WTC11 (cell line): Measurements from ENCODE around the gene PXK. TPM values are rescaled to one million over a fixed set of nuclear protein-coding genes. Genes with fewer than 3 reads are reported as not detected.

ENCODE experiments used
- ATAC-seq: fragments of 200-7000 bp; cut with Tn5 transposase; 2 replicates; pipeline ENCODE4 v1.10.0; 2021; ENCODE audit warnings: mild to moderate bottlenecking, moderate library complexity
- CTCF ChIA-PET: fragments of 300-600 bp; sonication (Branson Sonifier 250); formaldehyde crosslinking; loops from one replicate; lab custom pipeline; 2021; ENCODE audit warnings: antibody characterized with exemption; lab: Charles Lee
- POLR2A ChIA-PET: fragments of 350-600 bp; sonication (Branson Sonifier 250); formaldehyde crosslinking; loops from one replicate; lab custom pipeline; 2021; ENCODE audit warnings: antibody characterized with exemption; lab: Charles Lee
- DNase-seq: peaks from one replicate; pipeline ENCODE4 v3.0.0; 2021; ENCODE audit warnings: low spot score
- H3K27ac Mint-ChIP-seq: 2 replicates; pipeline ENCODE4 v1.8.0; 2021; ENCODE audit warnings: mixed read lengths
- H3K27me3 Mint-ChIP-seq: 2 replicates; pipeline ENCODE4 v1.8.0; 2021; ENCODE audit warnings: low read depth, mild to moderate bottlenecking, moderate library complexity, mixed read lengths
- H3K36me3 Mint-ChIP-seq: 2 replicates; pipeline ENCODE4 v1.8.0; 2021; ENCODE audit warnings: mixed read lengths
- H3K4me1 Mint-ChIP-seq: 2 replicates; pipeline ENCODE4 v1.8.0; 2022; ENCODE audit warnings: mixed read lengths
- H3K4me3 Mint-ChIP-seq: 2 replicates; pipeline ENCODE4 v1.8.0; 2021; ENCODE audit warnings: mild to moderate bottlenecking, moderate library complexity, mixed read lengths
- H3K9me3 Mint-ChIP-seq: 2 replicates; pipeline ENCODE4 v1.8.0; 2021; ENCODE audit warnings: mixed read lengths
- CBFB ChIP-seq: sonication (generic); formaldehyde crosslinking; IDR thresholded peaks from 2 replicates; pipeline ENCODE4 v1.8.1; 2022; ENCODE audit warnings: mild to moderate bottlenecking, low read depth, missing genetic modification reagents
- CREB1 ChIP-seq: sonication (generic); formaldehyde crosslinking; IDR thresholded peaks from 2 replicates; pipeline ENCODE4 v1.8.0; 2023; ENCODE audit warnings: mild to moderate bottlenecking, missing genetic modification reagents
- CREM ChIP-seq: sonication (generic); formaldehyde crosslinking; IDR thresholded peaks from 2 replicates; pipeline ENCODE4 v1.8.1; 2022; ENCODE audit warnings: mild to moderate bottlenecking, missing genetic modification reagents, moderate library complexity
- GABPB1 ChIP-seq: sonication (generic); formaldehyde crosslinking; IDR thresholded peaks from 2 replicates; pipeline ENCODE4 v1.8.1; 2023; ENCODE audit warnings: mild to moderate bottlenecking, missing genetic modification reagents
- GTF2I ChIP-seq: fragments of 250-450 bp; sonication (Bioruptor Pico); conservative IDR thresholded peaks from 2 replicates; pipeline ENCODE4 v1.4.0; 2021; ENCODE audit warnings: mild to moderate bottlenecking
- JUN ChIP-seq: sonication (generic); formaldehyde crosslinking; IDR thresholded peaks from 2 replicates; pipeline ENCODE4 v1.8.0; 2023; ENCODE audit warnings: mild to moderate bottlenecking, missing genetic modification reagents
- KAT7 ChIP-seq: sonication (generic); formaldehyde crosslinking; IDR thresholded peaks from 2 replicates; pipeline ENCODE4 v1.8.1; 2023; ENCODE audit warnings: missing genetic modification reagents, mild to moderate bottlenecking, borderline replicate concordance
- MYBL2 ChIP-seq: sonication (generic); formaldehyde crosslinking; IDR thresholded peaks from 2 replicates; pipeline ENCODE4 v1.8.1; 2023; ENCODE audit warnings: mild to moderate bottlenecking, moderate library complexity, missing genetic modification reagents
- NFYB ChIP-seq: sonication (generic); formaldehyde crosslinking; conservative IDR thresholded peaks from 2 replicates; pipeline ENCODE4 v1.8.0; 2022; ENCODE audit warnings: low read depth, missing genetic modification reagents
- NR2C2 ChIP-seq: sonication (generic); formaldehyde crosslinking; IDR thresholded peaks from 2 replicates; pipeline ENCODE4 v1.8.0; 2022; ENCODE audit warnings: mild to moderate bottlenecking, missing genetic modification reagents
- PRRX2 ChIP-seq: fragments of 250-450 bp; sonication (Bioruptor Pico); IDR thresholded peaks from 2 replicates; pipeline ENCODE4 v1.8.0; 2021; ENCODE audit warnings: mild to moderate bottlenecking
- RELA ChIP-seq: sonication (generic); formaldehyde crosslinking; IDR thresholded peaks from 2 replicates; pipeline ENCODE4 v1.8.1; 2022; ENCODE audit warnings: missing genetic modification reagents, mild to moderate bottlenecking, borderline replicate concordance
- RORB ChIP-seq: fragments of 250-450 bp; sonication (Bioruptor Pico); IDR thresholded peaks from 2 replicates; pipeline ENCODE4 v1.9.0; 2021; ENCODE audit warnings: mild to moderate bottlenecking
- TCF7 ChIP-seq: sonication (generic); formaldehyde crosslinking; IDR thresholded peaks from 2 replicates; pipeline ENCODE4 v1.8.0; 2022; ENCODE audit warnings: mild to moderate bottlenecking, low read depth, missing genetic modification reagents, moderate library complexity
- USF2 ChIP-seq: sonication (generic); formaldehyde crosslinking; IDR thresholded peaks from 2 replicates; pipeline ENCODE4 v1.8.1; 2023; ENCODE audit warnings: mild to moderate bottlenecking, missing genetic modification reagents, moderate library complexity
- ZNF281 ChIP-seq: sonication (generic); formaldehyde crosslinking; IDR thresholded peaks from 2 replicates; pipeline ENCODE4 v1.8.0; 2023; ENCODE audit warnings: mild to moderate bottlenecking, missing genetic modification reagents
- ZNF423 ChIP-seq: fragments of 250-450 bp; sonication (Bioruptor Pico); IDR thresholded peaks from 2 replicates; pipeline ENCODE4 v2.1.2; 2022; ENCODE audit warnings: mild to moderate bottlenecking, moderate library complexity
- total RNA-seq: library from RNA; stranded (reverse); gene quantifications from 3 replicates; pipeline ENCODE4 v1.2.3, GENCODE V29; 2021
- TF ChIP-seq, protein P1 (sequence below): fragments of 250-450 bp; sonication (Bioruptor Pico); IDR thresholded peaks from 2 replicates; pipeline ENCODE4 v1.9.0; 2021; ENCODE audit warnings: mild to moderate bottlenecking, borderline replicate concordance
- TF ChIP-seq, protein P2 (sequence below): fragments of 250-450 bp; sonication (Bioruptor Pico); IDR thresholded peaks from 2 replicates; pipeline ENCODE4 v1.9.0; 2021; ENCODE audit warnings: mild to moderate bottlenecking

Gene PXK
- total RNA-seq, 1 experiment from 2014 or later, result 9.4 TPM

GRCh38 chr3:58474967-58475578 lies 142.4 kb downstream of the PXK start:
- H3K27ac Mint-ChIP-seq, result no peak overlapping the region
- H3K4me1 Mint-ChIP-seq, result peaks cover 29% of the 10 kb centered on the region
- CTCF ChIA-PET, result interaction anchor here (1.2 kb wide), 1 partner anchor 52 kb away, joined by 4 read pairs; no protein-coding TSS in a partner anchor
- ATAC-seq, result no peak
- no peak overlapping the region for H3K4me3 Mint-ChIP-seq
- no peak for TF ChIP-seq RELA (CRISPR knock-in tag)
- no peak for TF ChIP-seq KAT7 (CRISPR knock-in tag)
- no peak for TF ChIP-seq MYBL2
- no peak for TF ChIP-seq CREB1 (CRISPR knock-in tag)
- no peak for TF ChIP-seq USF2
- no peak for TF ChIP-seq NR2C2 (CRISPR knock-in tag)
- TF ChIP-seq ZNF281 (CRISPR knock-in tag), result no peak
- TF ChIP-seq, protein P1, sequence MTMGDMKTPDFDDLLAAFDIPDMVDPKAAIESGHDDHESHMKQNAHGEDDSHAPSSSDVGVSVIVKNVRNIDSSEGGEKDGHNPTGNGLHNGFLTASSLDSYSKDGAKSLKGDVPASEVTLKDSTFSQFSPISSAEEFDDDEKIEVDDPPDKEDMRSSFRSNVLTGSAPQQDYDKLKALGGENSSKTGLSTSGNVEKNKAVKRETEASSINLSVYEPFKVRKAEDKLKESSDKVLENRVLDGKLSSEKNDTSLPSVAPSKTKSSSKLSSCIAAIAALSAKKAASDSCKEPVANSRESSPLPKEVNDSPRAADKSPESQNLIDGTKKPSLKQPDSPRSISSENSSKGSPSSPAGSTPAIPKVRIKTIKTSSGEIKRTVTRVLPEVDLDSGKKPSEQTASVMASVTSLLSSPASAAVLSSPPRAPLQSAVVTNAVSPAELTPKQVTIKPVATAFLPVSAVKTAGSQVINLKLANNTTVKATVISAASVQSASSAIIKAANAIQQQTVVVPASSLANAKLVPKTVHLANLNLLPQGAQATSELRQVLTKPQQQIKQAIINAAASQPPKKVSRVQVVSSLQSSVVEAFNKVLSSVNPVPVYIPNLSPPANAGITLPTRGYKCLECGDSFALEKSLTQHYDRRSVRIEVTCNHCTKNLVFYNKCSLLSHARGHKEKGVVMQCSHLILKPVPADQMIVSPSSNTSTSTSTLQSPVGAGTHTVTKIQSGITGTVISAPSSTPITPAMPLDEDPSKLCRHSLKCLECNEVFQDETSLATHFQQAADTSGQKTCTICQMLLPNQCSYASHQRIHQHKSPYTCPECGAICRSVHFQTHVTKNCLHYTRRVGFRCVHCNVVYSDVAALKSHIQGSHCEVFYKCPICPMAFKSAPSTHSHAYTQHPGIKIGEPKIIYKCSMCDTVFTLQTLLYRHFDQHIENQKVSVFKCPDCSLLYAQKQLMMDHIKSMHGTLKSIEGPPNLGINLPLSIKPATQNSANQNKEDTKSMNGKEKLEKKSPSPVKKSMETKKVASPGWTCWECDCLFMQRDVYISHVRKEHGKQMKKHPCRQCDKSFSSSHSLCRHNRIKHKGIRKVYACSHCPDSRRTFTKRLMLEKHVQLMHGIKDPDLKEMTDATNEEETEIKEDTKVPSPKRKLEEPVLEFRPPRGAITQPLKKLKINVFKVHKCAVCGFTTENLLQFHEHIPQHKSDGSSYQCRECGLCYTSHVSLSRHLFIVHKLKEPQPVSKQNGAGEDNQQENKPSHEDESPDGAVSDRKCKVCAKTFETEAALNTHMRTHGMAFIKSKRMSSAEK, result no peak
- TF ChIP-seq CREM (CRISPR knock-in tag), result no peak
- no peak for TF ChIP-seq PRRX2 (CRISPR knock-in tag)
- no peak for TF ChIP-seq CBFB
- TF ChIP-seq NFYB (CRISPR knock-in tag), result no peak
- no peak for TF ChIP-seq GABPB1 (CRISPR knock-in tag)
- TF ChIP-seq ZNF423, result no peak
- TF ChIP-seq TCF7, result no peak
- TF ChIP-seq, protein P2, sequence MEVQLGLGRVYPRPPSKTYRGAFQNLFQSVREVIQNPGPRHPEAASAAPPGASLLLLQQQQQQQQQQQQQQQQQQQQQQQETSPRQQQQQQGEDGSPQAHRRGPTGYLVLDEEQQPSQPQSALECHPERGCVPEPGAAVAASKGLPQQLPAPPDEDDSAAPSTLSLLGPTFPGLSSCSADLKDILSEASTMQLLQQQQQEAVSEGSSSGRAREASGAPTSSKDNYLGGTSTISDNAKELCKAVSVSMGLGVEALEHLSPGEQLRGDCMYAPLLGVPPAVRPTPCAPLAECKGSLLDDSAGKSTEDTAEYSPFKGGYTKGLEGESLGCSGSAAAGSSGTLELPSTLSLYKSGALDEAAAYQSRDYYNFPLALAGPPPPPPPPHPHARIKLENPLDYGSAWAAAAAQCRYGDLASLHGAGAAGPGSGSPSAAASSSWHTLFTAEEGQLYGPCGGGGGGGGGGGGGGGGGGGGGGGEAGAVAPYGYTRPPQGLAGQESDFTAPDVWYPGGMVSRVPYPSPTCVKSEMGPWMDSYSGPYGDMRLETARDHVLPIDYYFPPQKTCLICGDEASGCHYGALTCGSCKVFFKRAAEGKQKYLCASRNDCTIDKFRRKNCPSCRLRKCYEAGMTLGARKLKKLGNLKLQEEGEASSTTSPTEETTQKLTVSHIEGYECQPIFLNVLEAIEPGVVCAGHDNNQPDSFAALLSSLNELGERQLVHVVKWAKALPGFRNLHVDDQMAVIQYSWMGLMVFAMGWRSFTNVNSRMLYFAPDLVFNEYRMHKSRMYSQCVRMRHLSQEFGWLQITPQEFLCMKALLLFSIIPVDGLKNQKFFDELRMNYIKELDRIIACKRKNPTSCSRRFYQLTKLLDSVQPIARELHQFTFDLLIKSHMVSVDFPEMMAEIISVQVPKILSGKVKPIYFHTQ, result no peak
- TF ChIP-seq GTF2I (CRISPR knock-in tag), result no peak
- TF ChIP-seq RORB (CRISPR knock-in tag), result no peak
- no peak for TF ChIP-seq JUN
- TF ChIP-seq, all 79 proteins: peak for 0
- DNase-seq, result no peak
- POLR2A ChIA-PET, result no interaction called here
- Mint-ChIP-seq H3K36me3 (no peaks in the 10 kb centered on the region), H3K27me3 (no peaks in the 10 kb centered on the region), H3K9me3 (no peaks in the 10 kb centered on the region; the same call in 1 of the 2 replicates)

Other genes with a start within 250 kb of the PXK start
- not detected in 3 replicates for gene DNASE1L3, start 121.9 kb upstream of the PXK start, total RNA-seq
- 5.4 to 6.5 TPM (median 6.3 TPM) in 3 replicates for gene ABHD6, start 95.1 kb upstream of the PXK start, total RNA-seq
- gene RPP14, start 26.6 kb upstream of the PXK start, total RNA-seq, result 16.7 to 17.9 TPM (median 17.0 TPM) in 3 replicates
- 9.9 to 14.5 TPM (median 11.4 TPM) in 3 replicates for gene HTD2, start 26.4 kb upstream of the PXK start, total RNA-seq
- 121 to 131 TPM (median 123 TPM) in 3 replicates for gene PDHB, start 100.9 kb downstream of the PXK start, total RNA-seq
- 15.2 to 16.4 TPM (median 15.5 TPM) in 3 replicates for gene KCTD6, start 159.2 kb downstream of the PXK start, total RNA-seq
- 1.1 to 1.8 TPM (median 1.1 TPM) in 3 replicates for gene ACOX2, start 204.3 kb downstream of the PXK start, total RNA-seq
- 0.31 to 0.76 TPM (median 0.55 TPM) in 3 replicates for gene FAM107A, start 244.5 kb downstream of the PXK start, total RNA-seq